ENCODE results near the gene RGS10. TPM values are rescaled to one million over a fixed set of nuclear protein-coding genes. Genes with fewer than 3 reads are reported as not detected.
"Not testable (repeated sequence)": the region's sequence is repeated elsewhere in the genome, so short reads cannot be mapped to it uniquely, and the experiment has no call there.

The RGS10 gene
- total RNA-seq, 1 donor from 2014 or later = 311 TPM

DNA sequence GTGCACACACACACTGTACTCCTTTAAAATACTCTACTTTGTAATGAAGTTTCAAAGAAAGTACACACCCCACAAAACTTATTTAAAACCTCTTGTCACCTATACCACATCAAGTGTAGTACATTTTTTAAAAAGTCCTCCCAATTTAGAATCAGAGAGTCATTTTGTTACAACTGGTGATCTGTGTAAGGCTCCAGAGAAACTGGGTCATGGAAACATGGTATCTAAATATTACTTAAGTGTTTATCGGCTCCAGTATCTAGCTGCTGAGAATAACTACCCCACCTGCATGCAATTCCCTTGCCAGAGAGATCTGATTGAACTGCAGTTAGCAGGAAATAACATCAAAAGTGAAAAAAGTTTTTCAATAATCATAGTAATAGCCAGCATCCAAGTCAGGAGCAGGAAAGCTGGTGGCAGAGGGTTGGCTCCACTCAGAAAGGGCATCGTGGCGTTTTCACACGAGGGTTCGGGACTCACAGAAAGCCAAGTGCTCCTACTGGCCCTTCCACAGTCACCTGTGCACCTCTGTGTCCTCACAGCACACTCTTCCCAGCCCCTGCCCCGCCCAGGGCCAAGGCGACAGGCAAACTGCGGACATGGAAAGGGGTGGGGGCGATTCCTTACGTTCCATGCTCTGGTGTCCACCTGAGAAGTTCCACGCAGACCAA lies 6.5 kb downstream of the RGS10 start:
- H3K4me1 Mint-ChIP-seq (ENCODE audit: low read depth, unreplicated experiment) = peaks cover 67% of the 10 kb centered on the region
- peaks cover 9% of the 10 kb centered on the region for H3K9me3 Mint-ChIP-seq (ENCODE audit: unreplicated experiment)
- peak overlapping the region; percentile 91 for H3K4me3 Mint-ChIP-seq (ENCODE audit: unreplicated experiment)
- H3K27me3 Mint-ChIP-seq (ENCODE audit: unreplicated experiment) = peaks cover 8% of the 10 kb centered on the region
- no peak for DNase-seq
- peak overlapping the region; percentile 89 for H3K27ac Mint-ChIP-seq (ENCODE audit: unreplicated experiment)
- H3K36me3 Mint-ChIP-seq (ENCODE audit: unreplicated experiment) = peaks cover 3% of the 10 kb centered on the region
- TF ChIP-seq, protein P1, sequence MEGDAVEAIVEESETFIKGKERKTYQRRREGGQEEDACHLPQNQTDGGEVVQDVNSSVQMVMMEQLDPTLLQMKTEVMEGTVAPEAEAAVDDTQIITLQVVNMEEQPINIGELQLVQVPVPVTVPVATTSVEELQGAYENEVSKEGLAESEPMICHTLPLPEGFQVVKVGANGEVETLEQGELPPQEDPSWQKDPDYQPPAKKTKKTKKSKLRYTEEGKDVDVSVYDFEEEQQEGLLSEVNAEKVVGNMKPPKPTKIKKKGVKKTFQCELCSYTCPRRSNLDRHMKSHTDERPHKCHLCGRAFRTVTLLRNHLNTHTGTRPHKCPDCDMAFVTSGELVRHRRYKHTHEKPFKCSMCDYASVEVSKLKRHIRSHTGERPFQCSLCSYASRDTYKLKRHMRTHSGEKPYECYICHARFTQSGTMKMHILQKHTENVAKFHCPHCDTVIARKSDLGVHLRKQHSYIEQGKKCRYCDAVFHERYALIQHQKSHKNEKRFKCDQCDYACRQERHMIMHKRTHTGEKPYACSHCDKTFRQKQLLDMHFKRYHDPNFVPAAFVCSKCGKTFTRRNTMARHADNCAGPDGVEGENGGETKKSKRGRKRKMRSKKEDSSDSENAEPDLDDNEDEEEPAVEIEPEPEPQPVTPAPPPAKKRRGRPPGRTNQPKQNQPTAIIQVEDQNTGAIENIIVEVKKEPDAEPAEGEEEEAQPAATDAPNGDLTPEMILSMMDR (IDR thresholded peaks at IDR 0.05; ENCODE audit: partially characterized antibody, unreplicated experiment) = no peak

DNA sequence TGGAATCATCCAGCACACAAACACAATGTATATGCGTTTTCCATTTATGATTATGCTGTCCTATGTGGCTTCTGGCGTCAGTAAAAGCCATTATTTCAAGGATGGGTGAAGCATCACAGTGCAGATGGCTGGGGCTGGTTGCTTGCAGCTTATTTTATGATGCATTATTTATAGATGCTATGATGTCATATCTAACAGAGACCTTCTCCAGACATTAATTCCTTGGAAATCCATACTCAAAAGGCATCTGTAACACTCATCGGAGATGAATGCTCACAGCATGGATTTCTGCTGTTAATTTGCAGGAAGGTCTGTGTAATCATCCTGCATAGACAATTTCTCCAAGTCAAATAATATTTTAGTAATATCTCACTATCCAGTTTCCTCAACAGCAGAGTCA lies 7.2 kb downstream of the RGS10 start:
- H3K4me1 Mint-ChIP-seq (ENCODE audit: low read depth, unreplicated experiment) = peaks cover 66% of the 10 kb centered on the region
- H3K27ac Mint-ChIP-seq (ENCODE audit: unreplicated experiment) = peak overlapping the region; percentile 89
- H3K9me3 Mint-ChIP-seq (ENCODE audit: unreplicated experiment) = peaks cover 4% of the 10 kb centered on the region
- peak; percentile 40 for DNase-seq
- no peaks in the 10 kb centered on the region for H3K36me3 Mint-ChIP-seq (ENCODE audit: unreplicated experiment)
- H3K27me3 Mint-ChIP-seq (ENCODE audit: unreplicated experiment) = peaks cover 7% of the 10 kb centered on the region
- H3K4me3 Mint-ChIP-seq (ENCODE audit: unreplicated experiment) = peak overlapping the region; percentile 91
- TF ChIP-seq, protein P1 (IDR thresholded peaks at IDR 0.05; ENCODE audit: partially characterized antibody, unreplicated experiment) = no peak

DNA sequence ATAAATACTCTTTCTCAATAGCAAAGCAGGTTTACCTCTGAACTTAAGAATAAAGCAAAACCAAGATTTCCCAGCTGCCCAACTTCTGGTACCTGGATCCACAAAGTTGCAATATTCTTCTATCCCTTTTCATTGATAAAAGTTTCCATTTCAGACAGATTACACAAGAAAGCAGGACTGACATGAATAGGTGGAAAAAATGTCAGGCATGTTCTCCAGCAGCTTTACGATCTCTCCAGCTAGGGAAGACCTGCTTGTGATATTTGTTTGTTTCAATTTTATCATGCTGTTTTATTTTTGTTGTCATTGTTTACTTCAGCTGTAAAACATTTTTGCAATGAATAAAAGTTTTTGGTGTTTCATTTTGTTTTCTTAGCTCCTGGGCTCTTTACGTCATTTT lies 9.0 kb downstream of the RGS10 start:
- Mint-ChIP-seq H3K27me3 (ENCODE audit: unreplicated experiment) (peaks cover 7% of the 10 kb centered on the region), H3K9me3 (ENCODE audit: unreplicated experiment) (peaks cover 4% of the 10 kb centered on the region), H3K4me3 (ENCODE audit: unreplicated experiment) (peak overlapping the region; percentile 68), H3K36me3 (ENCODE audit: unreplicated experiment) (no peaks in the 10 kb centered on the region), H3K27ac (ENCODE audit: unreplicated experiment) (peak overlapping the region; percentile 59), H3K4me1 (ENCODE audit: low read depth, unreplicated experiment) (peaks cover 62% of the 10 kb centered on the region)
- no peak for DNase-seq
- TF ChIP-seq, protein P1 (IDR thresholded peaks at IDR 0.05; ENCODE audit: partially characterized antibody, unreplicated experiment) = no peak

DNA sequence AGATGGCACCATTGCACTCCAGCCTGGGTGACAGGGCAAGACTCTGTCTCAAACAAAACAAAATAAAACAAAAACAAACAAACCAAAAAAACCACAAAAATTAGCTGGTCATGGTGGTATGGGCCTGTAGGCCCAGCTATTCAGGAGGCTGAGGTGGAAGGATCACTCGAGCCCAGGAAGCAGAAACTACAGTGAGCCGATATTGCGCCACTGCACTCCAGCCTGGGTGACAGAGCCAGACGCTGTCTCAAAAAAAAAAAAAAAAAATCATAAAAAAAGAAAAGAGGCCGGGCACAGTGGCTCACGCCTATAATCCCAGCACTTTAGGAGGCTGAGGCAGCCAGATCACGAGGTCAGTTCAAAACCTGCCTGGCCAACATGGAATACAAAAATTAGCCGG lies 9.7 kb downstream of the RGS10 start:
- H3K4me1 Mint-ChIP-seq (ENCODE audit: low read depth, unreplicated experiment) = peaks cover 57% of the 10 kb centered on the region
- not testable (repeated sequence) for H3K36me3 Mint-ChIP-seq (ENCODE audit: unreplicated experiment); H3K27ac Mint-ChIP-seq (ENCODE audit: unreplicated experiment); DNase-seq; H3K27me3 Mint-ChIP-seq (ENCODE audit: unreplicated experiment); H3K4me3 Mint-ChIP-seq (ENCODE audit: unreplicated experiment); H3K9me3 Mint-ChIP-seq (ENCODE audit: unreplicated experiment)

DNA sequence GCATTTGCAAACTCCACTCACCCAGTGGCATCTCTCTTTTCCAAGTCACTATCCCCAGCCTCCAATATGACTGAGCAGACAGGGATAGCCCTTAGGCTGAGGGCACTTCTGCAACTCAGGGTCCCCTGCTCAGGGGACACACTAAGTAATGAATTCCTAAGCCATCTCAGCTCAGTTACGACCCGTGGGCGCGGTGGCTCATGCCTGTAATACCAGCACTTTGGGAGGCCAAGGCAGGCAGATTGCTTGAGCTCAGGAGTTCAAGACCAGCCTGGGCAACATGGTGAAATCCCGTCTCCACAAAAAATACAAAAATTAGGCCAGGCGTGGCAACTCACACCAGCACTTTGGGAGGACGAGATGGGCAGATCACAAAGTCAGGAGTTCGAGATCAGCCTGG lies 10.3 kb downstream of the RGS10 start:
- peak overlapping the region; percentile 55 for H3K4me3 Mint-ChIP-seq (ENCODE audit: unreplicated experiment)
- H3K4me1 Mint-ChIP-seq (ENCODE audit: low read depth, unreplicated experiment) = peaks cover 57% of the 10 kb centered on the region
- H3K9me3 Mint-ChIP-seq (ENCODE audit: unreplicated experiment) = peaks cover 11% of the 10 kb centered on the region
- DNase-seq; H3K36me3 Mint-ChIP-seq (ENCODE audit: unreplicated experiment); H3K27me3 Mint-ChIP-seq (ENCODE audit: unreplicated experiment): not testable (repeated sequence)
- H3K27ac Mint-ChIP-seq (ENCODE audit: unreplicated experiment) = peak overlapping the region; percentile 28

DNA sequence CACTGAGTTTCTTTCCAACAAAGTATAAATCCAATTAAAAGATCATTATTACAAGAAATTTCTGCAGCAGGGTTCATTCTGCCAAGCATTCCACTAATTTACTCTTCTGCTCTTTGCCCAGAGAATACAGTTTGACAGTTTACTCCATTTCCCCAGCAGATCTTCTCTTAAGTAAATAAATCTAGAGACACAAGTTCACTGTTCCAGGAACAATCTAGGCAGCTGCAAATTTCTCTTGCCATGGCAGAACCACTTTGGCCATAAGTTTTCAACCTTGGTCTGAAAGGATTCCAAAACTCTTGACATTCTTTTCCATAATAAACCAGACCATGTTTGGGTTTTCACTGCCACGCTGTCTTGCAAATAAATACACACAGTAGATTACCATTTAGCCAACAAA lies 11.5 kb downstream of the RGS10 start:
- H3K27ac Mint-ChIP-seq (ENCODE audit: unreplicated experiment) = peak overlapping the region; percentile 3
- peak overlapping the region; percentile 30 for H3K4me3 Mint-ChIP-seq (ENCODE audit: unreplicated experiment)
- H3K9me3 Mint-ChIP-seq (ENCODE audit: unreplicated experiment) = peaks cover 12% of the 10 kb centered on the region
- peaks cover 57% of the 10 kb centered on the region for H3K4me1 Mint-ChIP-seq (ENCODE audit: low read depth, unreplicated experiment)
- DNase-seq = no peak
- H3K36me3 Mint-ChIP-seq (ENCODE audit: unreplicated experiment) = no peaks in the 10 kb centered on the region
- TF ChIP-seq, protein P1 (IDR thresholded peaks at IDR 0.05; ENCODE audit: partially characterized antibody, unreplicated experiment) = no peak
- peaks cover 12% of the 10 kb centered on the region for H3K27me3 Mint-ChIP-seq (ENCODE audit: unreplicated experiment)

DNA sequence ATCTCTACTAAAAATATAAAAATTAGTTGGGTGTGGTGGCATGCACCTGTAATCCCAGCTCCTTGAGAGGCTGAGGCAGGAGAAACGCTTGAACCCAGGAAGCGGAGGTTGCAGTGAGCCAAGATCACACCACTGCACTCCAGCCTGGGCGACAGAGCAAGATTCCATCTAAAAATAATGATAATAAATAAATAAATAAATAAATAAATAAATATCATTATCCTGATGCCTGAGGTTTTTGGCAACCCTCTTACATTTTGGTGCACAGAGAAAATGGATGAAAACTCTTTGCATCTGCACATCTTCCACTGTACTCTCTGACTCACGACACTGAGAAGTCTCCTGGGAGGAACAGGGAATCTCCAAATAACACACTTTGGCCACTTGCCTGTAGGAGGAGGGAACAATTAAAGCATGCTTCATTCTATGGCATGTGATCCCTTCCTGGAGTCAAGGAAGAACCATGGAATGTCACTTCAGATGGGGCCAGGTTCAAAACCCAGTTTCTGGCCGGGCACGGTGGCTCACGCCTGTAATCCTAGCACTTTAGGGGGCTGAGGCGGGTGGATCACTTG lies 13.8 kb downstream of the RGS10 start:
- Mint-ChIP-seq H3K9me3 (ENCODE audit: unreplicated experiment) (peaks cover 12% of the 10 kb centered on the region), H3K4me1 (ENCODE audit: low read depth, unreplicated experiment) (peaks cover 64% of the 10 kb centered on the region), H3K27me3 (ENCODE audit: unreplicated experiment) (peaks cover 18% of the 10 kb centered on the region)
- not testable (repeated sequence) for H3K27ac Mint-ChIP-seq (ENCODE audit: unreplicated experiment); H3K36me3 Mint-ChIP-seq (ENCODE audit: unreplicated experiment); DNase-seq; H3K4me3 Mint-ChIP-seq (ENCODE audit: unreplicated experiment)

Data from glutamatergic neuron (in vitro differentiated cells).